Smooth muscle cell (in vitro differentiated cells): ENCODE data around the gene DBN1. TPM values are rescaled to one million over a fixed set of nuclear protein-coding genes. Genes with fewer than 3 reads are reported as not detected.

Experiments
- DNase-seq: peaks from one replicate; lab custom pipeline; 2025; ENCODE audit not compliant: unreplicated experiment; lab: John Stamatoyannopoulos, UW
- H2AFZ ChIP-seq: fragments of 200-600 bp; sonication (generic); 2 replicates; pipeline ENCODE4 v1.6.0; 2016; ENCODE audit warnings: antibody characterized with exemption, low read depth, mild to moderate bottlenecking
- H3F3A ChIP-seq: fragments of 200-600 bp; sonication (generic); 2 replicates; pipeline ENCODE4 v1.6.0; 2017; ENCODE audit warnings: antibody characterized with exemption, low read depth
- H3K27ac ChIP-seq: fragments of 200-600 bp; sonication (generic); 2 replicates; pipeline ENCODE4 v1.5.1; 2016; ENCODE audit warnings: low read depth, mild to moderate bottlenecking
- H3K27me3 ChIP-seq: fragments of 200-600 bp; sonication (generic); 2 replicates; pipeline ENCODE4 v1.6.1; 2016; ENCODE audit warnings: low read depth, mild to moderate bottlenecking
- H3K36me3 ChIP-seq: fragments of 200-600 bp; sonication (generic); 2 replicates; pipeline ENCODE4 v1.5.1; 2016; ENCODE audit warnings: low read depth
- H3K4me1 ChIP-seq: fragments of 200-600 bp; sonication (generic); 2 replicates; pipeline ENCODE4 v1.5.1; 2016; ENCODE audit warnings: low read depth
- H3K4me2 ChIP-seq: fragments of 200-600 bp; sonication (generic); 2 replicates; pipeline ENCODE4 v1.6.0; 2016; ENCODE audit warnings: mild to moderate bottlenecking
- H3K4me3 ChIP-seq: fragments of 200-600 bp; sonication (generic); 2 replicates; pipeline ENCODE4 v1.5.1; 2016; ENCODE audit warnings: mild to moderate bottlenecking
- H3K79me2 ChIP-seq: fragments of 200-600 bp; sonication (generic); 2 replicates; pipeline ENCODE4 v1.6.0; 2016; ENCODE audit warnings: low read depth, mild to moderate bottlenecking
- H3K9ac ChIP-seq: fragments of 200-600 bp; sonication (generic); 2 replicates; pipeline ENCODE4 v1.6.0; 2016; ENCODE audit warnings: low read depth
- H3K9me3 ChIP-seq: fragments of 200-600 bp; sonication (generic); replicated peaks from 2 replicates; pipeline ENCODE4 v1.5.1; 2016; ENCODE audit warnings: low read depth
- H4K20me1 ChIP-seq: fragments of 200-600 bp; sonication (generic); 2 replicates; pipeline ENCODE4 v1.6.0; 2016; ENCODE audit warnings: low read depth
- CTCF ChIP-seq: fragments of 200-600 bp; sonication (generic); IDR thresholded peaks from 2 replicates; pipeline ENCODE4 v1.5.1; 2017; ENCODE audit warnings: borderline replicate concordance, mild to moderate bottlenecking, antibody characterized with exemption; ENCODE audit not compliant: insufficient read depth, poor library complexity, severe bottlenecking
- WGBS: methylation state at CpG from one replicate; pipeline ENCODE4 v1.1.7; 2016; ENCODE audit warnings: low lambda C conversion rate; 5-methylcytosine and 5-hydroxymethylcytosine counted together
- polyA plus RNA-seq: library from polyadenylated mRNA; unstranded; fragments of >200 nt; fragmentation: Nextera tagmentation; extraction: Ambion mirVana; gene quantifications from 2 replicates; pipeline ENCODE4 v1.2.1, GENCODE V29; 2016
- total RNA-seq: library from RNA; depleted of rRNA; stranded (reverse); fragments of >200 nt; gene quantifications from 2 replicates; pipeline ENCODE4 v1.2.3, GENCODE V29; 2014

The DBN1 gene
- total and polyA plus RNA-seq, 2 experiments from 2014 or later = 116 to 202 TPM

- H3F3A ChIP-seq = peaks cover 35% of the 10 kb centered on the region
- peak; percentile 90 for DNase-seq
- peak overlapping the region; percentile 7 for H3K9ac ChIP-seq
- H2AFZ ChIP-seq = no peak overlapping the region
- peak; percentile 98 for TF ChIP-seq CTCF
- H3K4me2 ChIP-seq = peak overlapping the region; percentile 99
- peak overlapping the region; percentile 69 for H3K4me3 ChIP-seq
- peak overlapping the region; percentile 60 for H3K27ac ChIP-seq
- no peaks in the 10 kb centered on the region for H3K9me3 ChIP-seq
- peaks cover 18% of the 10 kb centered on the region for H3K4me1 ChIP-seq
- no peaks in the 10 kb centered on the region for H3K36me3 ChIP-seq
- no peaks in the 10 kb centered on the region for H3K27me3 ChIP-seq
- 4% methylated on average over 64 of the region's 76 CpGs for WGBS
- no peaks in the 10 kb centered on the region for H3K79me2 ChIP-seq
- H4K20me1 ChIP-seq = peaks cover 74% of the 10 kb centered on the region
Observed at GRCh38 chr5:177455661-177456590, 17.5 kb downstream of the DBN1 start.

GRCh38 chr5:177455036-177455660 lies 18.3 kb downstream of the DBN1 start:
- Histone ChIP-seq H3K27me3 (no peaks in the 10 kb centered on the region), H3F3A (peaks cover 31% of the 10 kb centered on the region), H3K9me3 (no peaks in the 10 kb centered on the region), H3K4me3 (peak overlapping the region; percentile 69), H3K9ac (peak overlapping the region; percentile 78), H3K27ac (peak overlapping the region; percentile 81), H2AFZ (no peak overlapping the region), H3K4me2 (peak overlapping the region; percentile 99), H3K36me3 (no peaks in the 10 kb centered on the region), H3K4me1 (peaks cover 18% of the 10 kb centered on the region), H4K20me1 (peaks cover 66% of the 10 kb centered on the region), H3K79me2 (no peaks in the 10 kb centered on the region)
- peak; percentile 71 for DNase-seq
- TF ChIP-seq CTCF = peak; percentile 81
- under 1% methylated on average over 71 of the region's 80 CpGs for WGBS

- DNase-seq = peak; percentile 91
- Histone ChIP-seq H3K4me2 (peak overlapping the region; percentile 99), H3K27me3 (no peaks in the 10 kb centered on the region), H3K4me1 (peaks cover 18% of the 10 kb centered on the region), H3F3A (peaks cover 29% of the 10 kb centered on the region), H3K27ac (peak overlapping the region; percentile 81), H3K36me3 (no peaks in the 10 kb centered on the region), H2AFZ (no peak overlapping the region), H3K9me3 (no peaks in the 10 kb centered on the region), H3K9ac (peak overlapping the region; percentile 78), H3K4me3 (peak overlapping the region; percentile 69), H4K20me1 (peaks cover 60% of the 10 kb centered on the region), H3K79me2 (no peaks in the 10 kb centered on the region)
- TF ChIP-seq CTCF = peak; percentile 97
- WGBS = under 1% methylated on average over 59 of the region's 84 CpGs
Observed at GRCh38 chr5:177454397-177455035, 18.9 kb downstream of the DBN1 start.
